SK-N-SH (cell line): Measurements from ENCODE around the gene POLL.

Experiments
- CHD2 ChIP-seq: fragments of 150-350 bp; IDR thresholded peaks from 2 replicates; pipeline ENCODE4 v1.6.1; 2018; ENCODE audit warnings: low read length; ENCODE audit not compliant: partially characterized antibody
- CTCF ChIP-seq: fragments of 200-600 bp; sonication (generic); IDR thresholded peaks from 2 replicates; pipeline ENCODE4 v1.6.1; 2017; ENCODE audit warnings: antibody characterized with exemption, mild to moderate bottlenecking, moderate library complexity
- EP300 ChIP-seq, 2 experiments: IDR thresholded peaks; 2 replicates each; pipeline versions ENCODE4 v1.4.0 to v1.6.1; 2012; ENCODE audit warnings: borderline replicate concordance in 1 of 2, low read depth in 1 of 2, low read length in 1 of 2
- TF ChIP-seq, protein P1 (sequence below): IDR thresholded peaks from 2 replicates; pipeline ENCODE4 v1.4.0; 2012; ENCODE audit warnings: low read depth

GRCh38 chr10:101631821-101632475 lies 43.9 kb upstream of the POLL start:
- TF ChIP-seq, protein P1, sequence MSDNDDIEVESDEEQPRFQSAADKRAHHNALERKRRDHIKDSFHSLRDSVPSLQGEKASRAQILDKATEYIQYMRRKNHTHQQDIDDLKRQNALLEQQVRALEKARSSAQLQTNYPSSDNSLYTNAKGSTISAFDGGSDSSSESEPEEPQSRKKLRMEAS: no peak
- TF ChIP-seq EP300 (IDR thresholded peaks at IDR 0.05; ENCODE audit: borderline replicate concordance in 1 of 2, low read depth in 1 of 2, low read length in 1 of 2): no peak
- TF ChIP-seq CTCF: no peak
- TF ChIP-seq CHD2: no peak
